HEK293T (cell line): ENCODE data around the gene PCDHA1.

Experiments
- CTCF ChIA-PET: fragments of 350-600 bp; formaldehyde crosslinking; extraction: SDS; loops from one replicate; lab custom pipeline; 2021; ENCODE audit warnings: antibody characterized with exemption, inconsistent platforms; lab: Yijun Ruan, JAX
- POLR2A ChIA-PET: fragments of 350-600 bp; formaldehyde crosslinking; extraction: SDS; loops from one replicate; lab custom pipeline; 2020; ENCODE audit warnings: antibody characterized with exemption, inconsistent platforms; lab: Yijun Ruan, JAX
- DNase-seq: peaks from one replicate; pipeline ENCODE4 v3.0.0; 2012; ENCODE audit warnings: mixed read lengths; ENCODE audit errors: extremely low spot score
- ARNT ChIP-seq: fragments of 450-650 bp; IDR thresholded peaks from 2 replicates; pipeline ENCODE4 v1.6.1; 2017; ENCODE audit warnings: mild to moderate bottlenecking
- BHLHE40 ChIP-seq: fragments of 450-650 bp; IDR thresholded peaks from 2 replicates; pipeline ENCODE4 v1.6.1; 2016; ENCODE audit warnings: mild to moderate bottlenecking, moderate library complexity, borderline replicate concordance
- CTBP1 ChIP-seq: fragments of 450-650 bp; IDR thresholded peaks from 2 replicates; pipeline ENCODE4 v1.6.1; 2016; ENCODE audit warnings: borderline replicate concordance
- ELF4 ChIP-seq: fragments of 450-650 bp; IDR thresholded peaks from 2 replicates; pipeline ENCODE4 v1.6.1; 2017; ENCODE audit warnings: antibody characterized with exemption
- FOXA1 ChIP-seq: fragments of 450-650 bp; IDR thresholded peaks from 2 replicates; pipeline ENCODE4 v1.6.1; 2016; ENCODE audit warnings: mild to moderate bottlenecking
- FOXK2 ChIP-seq: fragments of 450-650 bp; IDR thresholded peaks from 2 replicates; pipeline ENCODE4 v1.6.1; 2016; ENCODE audit warnings: mild to moderate bottlenecking
- FOXM1 ChIP-seq: fragments of 450-650 bp; IDR thresholded peaks from 2 replicates; pipeline ENCODE4 v1.6.1; 2017; ENCODE audit warnings: mild to moderate bottlenecking, borderline replicate concordance
- HDGF ChIP-seq: fragments of 450-650 bp; IDR thresholded peaks from 2 replicates; pipeline ENCODE4 v1.6.1; 2017; ENCODE audit warnings: antibody characterized with exemption, borderline replicate concordance
- L3MBTL2 ChIP-seq: fragments of 450-650 bp; conservative IDR thresholded peaks from 2 replicates; pipeline ENCODE4 v1.6.1; 2016; ENCODE audit warnings: mild to moderate bottlenecking
- LEF1 ChIP-seq: fragments of 450-650 bp; IDR thresholded peaks from 2 replicates; pipeline ENCODE4 v1.6.1; 2017; ENCODE audit warnings: mild to moderate bottlenecking, borderline replicate concordance
- NFRKB ChIP-seq: fragments of 450-650 bp; IDR thresholded peaks from 2 replicates; pipeline ENCODE4 v1.6.1; 2016; ENCODE audit warnings: mild to moderate bottlenecking, moderate library complexity
- SP1 ChIP-seq: fragments of 450-650 bp; IDR thresholded peaks from 2 replicates; pipeline ENCODE4 v1.6.1; 2017
- SUZ12 ChIP-seq: fragments of 450-650 bp; IDR thresholded peaks from 2 replicates; pipeline ENCODE4 v1.6.1; 2016; ENCODE audit warnings: mild to moderate bottlenecking
- TARDBP ChIP-seq: fragments of 450-650 bp; IDR thresholded peaks from 2 replicates; pipeline ENCODE4 v1.6.1; 2016
- ZNF384 ChIP-seq: fragments of 450-650 bp; IDR thresholded peaks from 2 replicates; pipeline ENCODE4 v1.6.1; 2016
- TF ChIP-seq, protein P1 (sequence below): fragments of 450-650 bp; IDR thresholded peaks from 2 replicates; pipeline ENCODE4 v1.6.1; 2016

PCDHA1 gene

DNA sequence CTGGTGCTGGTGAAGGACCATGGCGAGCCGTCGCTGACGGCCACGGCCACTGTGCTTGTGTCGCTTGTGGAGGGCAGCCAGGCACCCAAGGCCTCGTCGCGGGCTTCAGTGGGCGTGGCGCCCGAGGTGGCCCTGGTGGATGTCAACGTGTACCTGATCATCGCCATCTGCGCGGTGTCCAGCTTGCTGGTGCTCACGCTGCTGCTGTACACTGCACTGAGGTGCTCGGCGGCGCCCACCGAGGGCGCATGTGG, 72.0 kb downstream of the PCDHA1 start:
- DNase-seq: no peak
- no peak for TF ChIP-seq LEF1
- TF ChIP-seq ZNF384: no peak
- no peak for TF ChIP-seq ARNT
- TF ChIP-seq SP1: no peak
- no peak for TF ChIP-seq ELF4
- TF ChIP-seq, protein P1, sequence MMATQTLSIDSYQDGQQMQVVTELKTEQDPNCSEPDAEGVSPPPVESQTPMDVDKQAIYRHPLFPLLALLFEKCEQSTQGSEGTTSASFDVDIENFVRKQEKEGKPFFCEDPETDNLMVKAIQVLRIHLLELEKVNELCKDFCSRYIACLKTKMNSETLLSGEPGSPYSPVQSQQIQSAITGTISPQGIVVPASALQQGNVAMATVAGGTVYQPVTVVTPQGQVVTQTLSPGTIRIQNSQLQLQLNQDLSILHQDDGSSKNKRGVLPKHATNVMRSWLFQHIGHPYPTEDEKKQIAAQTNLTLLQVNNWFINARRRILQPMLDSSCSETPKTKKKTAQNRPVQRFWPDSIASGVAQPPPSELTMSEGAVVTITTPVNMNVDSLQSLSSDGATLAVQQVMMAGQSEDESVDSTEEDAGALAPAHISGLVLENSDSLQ: no peak
- no peak for TF ChIP-seq BHLHE40
- TF ChIP-seq SUZ12: no peak
- TF ChIP-seq CTBP1: no peak
- TF ChIP-seq NFRKB: no peak
- TF ChIP-seq L3MBTL2: no peak
- TF ChIP-seq FOXA1: no peak
- TF ChIP-seq HDGF: no peak
- TF ChIP-seq FOXM1: no peak
- no peak for TF ChIP-seq FOXK2
- CTCF ChIA-PET: no interaction called here
- POLR2A ChIA-PET: no interaction called here

DNA sequence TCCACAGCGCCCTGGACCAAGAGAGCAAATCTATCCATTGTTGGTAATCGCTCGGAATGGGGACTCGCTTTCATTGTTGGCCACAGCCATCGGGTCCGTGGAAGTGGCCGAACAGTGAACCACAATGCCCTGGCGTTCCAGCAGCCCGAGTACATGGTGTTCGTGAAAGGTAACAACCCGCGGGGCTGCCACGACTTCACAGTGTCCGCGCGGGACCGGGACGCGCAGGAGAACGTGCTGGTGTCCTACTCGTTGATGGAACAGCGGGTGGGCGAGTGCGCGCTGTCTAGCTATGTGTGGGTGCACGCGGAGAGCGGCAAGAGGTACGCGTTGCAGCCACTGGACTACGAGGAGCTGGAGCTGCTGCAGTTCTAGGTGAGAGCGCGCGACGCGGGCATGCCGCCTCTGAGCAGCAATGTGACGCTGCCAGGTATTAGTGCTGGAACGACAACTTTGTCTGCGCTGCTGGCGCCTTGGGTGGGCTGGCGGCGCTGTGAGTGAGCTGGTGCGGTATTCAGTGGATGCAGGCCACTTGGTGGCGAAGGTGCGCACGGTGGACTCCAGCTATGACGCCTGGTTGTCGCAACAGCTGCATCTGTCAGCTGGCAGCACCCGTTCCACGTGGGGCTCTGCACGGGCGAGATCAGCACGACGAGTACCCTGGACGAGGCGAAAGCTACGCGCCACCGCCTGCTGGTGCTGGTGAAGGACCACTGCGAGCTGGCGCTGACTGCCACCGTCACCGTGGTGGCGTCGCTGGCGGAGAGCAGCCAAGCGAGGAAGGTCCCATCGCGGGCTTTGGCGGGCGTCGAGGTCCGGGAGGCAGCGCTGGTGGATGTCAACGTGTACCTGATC, 76.7 kb downstream of the PCDHA1 start:
- CTCF ChIA-PET: no interaction called here
- POLR2A ChIA-PET: no interaction called here
- DNase-seq: no peak
- TF ChIP-seq NFRKB (no peak), ELF4 (no peak), TARDBP (no peak), SUZ12 (no peak)
- TF ChIP-seq, protein P1: no peak

DNA sequence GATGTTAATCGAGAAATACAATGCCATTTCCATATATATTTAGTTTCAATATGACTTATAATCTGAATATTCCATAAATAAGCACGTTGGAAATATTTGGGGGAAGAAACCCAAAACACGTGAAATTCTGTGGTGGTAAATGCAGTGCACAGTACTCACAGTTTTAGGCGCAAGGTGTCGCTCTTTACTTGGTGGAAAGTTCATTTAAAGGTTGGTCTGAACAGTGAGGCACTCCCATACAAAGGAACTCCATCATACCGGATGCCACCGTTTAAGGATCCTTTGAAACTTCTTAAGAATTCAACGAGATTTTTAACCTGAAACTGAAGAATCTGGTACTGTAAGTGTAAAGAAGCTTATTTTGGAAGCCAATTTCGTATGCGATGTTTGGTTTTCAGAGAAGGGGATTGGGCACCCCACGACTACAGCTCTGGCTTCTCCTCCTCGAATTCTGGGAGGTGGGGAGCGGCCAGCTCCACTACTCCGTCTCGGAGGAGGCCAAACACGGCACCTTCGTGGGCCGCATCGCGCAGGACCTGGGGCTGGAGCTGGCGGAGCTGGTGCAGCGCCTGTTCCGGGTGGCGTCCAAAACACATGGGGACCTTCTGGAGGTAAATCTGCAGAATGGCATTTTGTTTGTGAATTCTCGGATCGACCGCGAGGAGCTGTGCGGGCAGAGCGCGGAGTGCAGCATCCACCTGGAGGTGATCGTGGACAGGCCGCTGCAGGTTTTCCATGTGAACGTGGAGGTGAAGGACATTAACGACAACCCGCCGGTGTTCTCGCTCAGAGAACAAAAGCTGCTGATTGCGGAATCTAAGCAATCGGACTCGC, 83.0 kb downstream of the PCDHA1 start, which contains the start of gene PCDHA11:
TSS of gene PCDHA11 (plus strand) at position 237 of the 834 bp plus-strand sequence. CDS start at position 384, 147 bp downstream.
- DNase-seq: peak; percentile 52
- CTCF ChIA-PET: interaction anchor here (0.6 to 2.3 kb wide), 20 partner anchors 8 to 311 kb away, joined by 3 to 80 read pairs (median 5); partner anchors contain the start of genes PCDHA1, PCDHA10, PCDHA8 and PCDHAC1
- POLR2A ChIA-PET: interaction anchor here (1.3 to 1.4 kb wide), 2 partner anchors 58 to 171 kb away, joined by 4 to 33 read pairs; no protein-coding TSS in a partner anchor
- TF ChIP-seq L3MBTL2 (0 out of 2 replicates have a peak, but pooled peaks have one; percentile 24), LEF1 (no peak), SUZ12 (no peak)

DNA sequence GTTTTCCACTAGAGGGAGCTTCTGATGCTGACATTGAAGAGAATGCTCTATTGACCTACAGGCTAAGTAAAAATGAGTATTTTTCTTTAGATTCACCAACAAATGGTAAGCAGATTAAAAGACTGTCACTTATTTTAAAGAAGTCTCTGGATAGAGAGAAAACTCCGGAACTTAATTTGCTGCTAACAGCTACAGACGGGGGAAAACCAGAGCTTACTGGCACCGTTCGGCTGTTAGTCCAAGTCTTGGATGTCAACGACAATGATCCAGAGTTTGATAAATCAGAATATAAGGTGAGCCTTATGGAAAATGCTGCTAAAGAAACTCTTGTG, 83.6 kb downstream of the PCDHA1 start:
- ChIA-PET POLR2A (interaction anchor here (1.3 to 1.4 kb wide), 2 partner anchors 57 to 171 kb away, joined by 4 to 33 read pairs; no protein-coding TSS in a partner anchor), CTCF (interaction anchor here (0.6 to 2.3 kb wide), 20 partner anchors 8 to 312 kb away, joined by 3 to 80 read pairs (median 5); partner anchors contain the start of genes PCDHA1, PCDHA10, PCDHA8 and PCDHAC1)
- TF ChIP-seq ELF4 (no peak), ARNT (no peak), BHLHE40 (no peak), ZNF384 (no peak), TARDBP (no peak), FOXK2 (no peak), SP1 (no peak), SUZ12 (no peak), L3MBTL2 (no peak), NFRKB (no peak), FOXM1 (no peak), CTBP1 (no peak), HDGF (no peak), LEF1 (no peak), FOXA1 (no peak)
- TF ChIP-seq, protein P1: no peak
- no peak for DNase-seq

DNA sequence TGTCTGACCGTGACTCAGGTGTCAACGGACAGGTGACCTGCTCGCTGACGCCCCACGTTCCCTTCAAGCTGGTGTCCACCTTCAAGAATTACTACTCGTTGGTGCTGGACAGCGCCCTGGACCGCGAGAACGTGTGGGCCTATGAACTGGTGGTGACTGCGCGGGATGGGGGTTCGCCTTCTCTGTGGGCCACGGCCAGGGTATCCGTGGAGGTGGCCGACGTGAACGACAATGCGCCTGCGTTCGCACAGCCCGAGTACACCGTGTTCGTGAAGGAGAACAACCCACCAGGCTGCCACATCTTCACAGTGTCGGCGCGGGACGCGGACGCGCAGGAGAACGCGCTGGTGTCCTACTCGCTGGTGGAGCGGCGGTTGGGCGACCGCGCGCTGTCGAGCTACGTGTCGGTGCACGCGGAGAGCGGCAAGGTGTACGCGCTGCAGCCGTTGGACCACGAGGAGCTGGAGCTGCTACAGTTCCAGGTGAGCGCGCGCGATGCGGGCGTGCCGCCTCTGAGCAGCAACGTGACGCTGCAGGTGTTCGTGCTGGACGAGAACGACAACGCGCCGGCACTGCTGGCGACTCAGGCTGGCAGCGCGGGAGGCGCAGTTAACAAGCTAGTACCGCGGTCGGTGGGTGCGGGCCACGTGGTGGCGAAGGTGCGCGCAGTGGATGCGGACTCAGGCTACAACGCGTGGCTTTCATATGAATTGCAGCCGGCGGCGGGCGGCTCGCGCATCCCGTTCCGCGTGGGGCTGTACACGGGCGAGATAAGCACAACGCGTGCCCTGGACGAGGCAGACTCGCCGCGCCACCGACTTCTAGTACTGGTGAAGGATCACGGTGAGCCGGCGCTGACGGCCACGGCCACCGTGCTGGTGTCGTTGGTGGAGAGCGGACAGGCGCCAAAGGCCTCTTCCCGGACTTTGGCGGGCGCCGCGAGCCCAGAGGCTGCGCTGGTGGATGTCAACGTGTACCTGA, 84.6 kb downstream of the PCDHA1 start:
- DNase-seq: no peak
- CTCF ChIA-PET: interaction anchor here (0.6 to 2.3 kb wide), 8 partner anchors 9 to 175 kb away, joined by 3 to 80 read pairs (median 6); partner anchors contain the start of genes PCDHA10 and PCDHAC1
- POLR2A ChIA-PET: no interaction called here
- TF ChIP-seq LEF1: no peak
- TF ChIP-seq SUZ12: no peak
- TF ChIP-seq BHLHE40: no peak
- no peak for TF ChIP-seq TARDBP
- no peak for TF ChIP-seq L3MBTL2
- no peak for TF ChIP-seq ZNF384
- no peak for TF ChIP-seq FOXA1
